CD4-positive, alpha-beta T cell treated with Interleukin-17A for 1 hour (primary cell): Measurements from ENCODE around the gene LITAF.
A peak's percentile ranks its signal among the peaks of the same experiment; 100 is the strongest.
"Not testable (repeated sequence)": the region's sequence is repeated elsewhere in the genome, so short reads cannot be mapped to it uniquely, and the experiment has no call there.

ENCODE experiments used
- DNase-seq: peaks from one replicate; pipeline ENCODE4 v3.0.0-alpha.2; 2020

LITAF gene

DNA sequence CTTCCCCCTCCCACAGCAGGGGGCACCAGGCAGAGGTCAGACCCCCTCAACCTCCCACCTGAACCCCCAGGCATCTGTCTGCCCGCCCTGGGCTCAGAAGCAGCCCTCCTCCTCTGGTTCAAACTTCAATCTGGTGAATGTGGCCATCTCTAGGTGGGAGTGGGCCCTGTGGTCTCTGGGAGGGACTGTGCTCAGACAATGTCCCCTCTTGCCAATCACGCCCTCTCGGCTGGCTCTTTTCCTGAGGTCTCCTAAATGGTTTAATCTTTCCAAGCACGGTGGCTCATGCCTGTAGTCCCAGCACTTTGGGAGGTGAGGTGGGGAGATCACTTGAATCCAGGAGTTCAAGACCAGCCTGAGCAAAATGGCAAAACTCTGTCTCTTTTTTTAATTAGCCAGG, 15.2 kb downstream of the LITAF start:
- DNase-seq = no peak

DNA sequence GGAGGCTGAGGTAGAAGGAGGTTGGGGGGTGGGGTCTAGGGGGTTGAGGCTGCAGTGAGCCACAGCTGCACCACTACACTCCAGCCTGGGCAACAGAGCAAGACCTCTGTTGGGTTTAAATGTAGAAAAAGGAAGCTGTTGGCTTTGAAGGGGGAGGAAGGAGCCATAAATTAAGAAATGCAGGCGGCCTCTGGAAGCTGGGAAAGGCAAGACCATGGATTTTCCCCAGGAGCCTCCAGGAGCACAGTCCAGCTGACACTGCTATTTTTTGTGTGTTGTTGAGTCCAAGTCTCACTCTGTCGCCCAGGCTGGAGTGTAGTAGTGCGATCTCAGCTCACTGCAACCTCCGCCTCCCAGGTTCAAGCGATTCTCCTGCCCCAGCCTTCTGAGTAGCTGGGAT, 15.9 kb downstream of the LITAF start:
- DNase-seq = no peak

GRCh38 chr16:11570258-11570657, 16.5 kb downstream of the LITAF start:
- no peak for DNase-seq

DNA sequence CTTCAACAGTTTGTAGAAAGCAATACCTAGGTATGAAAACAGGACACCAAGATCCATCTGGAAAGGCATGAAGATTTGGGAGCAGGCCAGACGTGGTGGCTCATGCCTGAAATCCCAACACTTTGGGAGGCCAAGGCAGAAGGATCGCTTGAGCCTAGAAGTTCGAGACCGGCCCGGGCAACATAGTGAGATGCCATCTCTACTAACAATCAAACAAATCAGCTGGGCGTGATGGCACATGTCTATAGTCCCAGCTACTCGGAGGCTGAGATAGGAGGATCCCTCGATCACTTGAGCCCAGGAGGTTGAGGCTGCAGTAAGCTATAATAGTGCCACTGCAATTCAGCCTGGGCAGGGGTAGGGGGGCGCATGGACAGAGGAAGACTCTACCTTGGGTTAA, 20.3 kb downstream of the LITAF start:
- no peak for DNase-seq

DNA sequence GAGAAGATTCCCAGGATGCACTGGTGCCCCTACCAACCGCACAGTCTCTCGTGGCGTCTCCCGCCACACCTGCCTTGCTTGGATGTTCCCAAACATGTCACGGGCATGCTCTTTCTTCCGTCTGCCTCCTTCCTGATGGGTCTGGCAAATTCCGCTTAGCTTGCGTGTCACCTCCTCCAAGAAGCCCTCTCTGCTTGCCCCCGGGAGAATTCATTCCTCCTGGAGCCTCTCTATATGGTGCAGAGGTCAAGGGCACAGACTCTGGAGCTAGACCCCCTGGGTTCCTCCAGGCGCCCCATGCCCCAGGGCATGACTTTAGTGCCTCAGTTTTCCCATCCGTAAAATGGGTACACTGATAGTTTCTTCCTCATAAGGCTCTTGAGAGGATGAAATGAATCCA, 21.1 kb downstream of the LITAF start:
- DNase-seq = no peak

DNA sequence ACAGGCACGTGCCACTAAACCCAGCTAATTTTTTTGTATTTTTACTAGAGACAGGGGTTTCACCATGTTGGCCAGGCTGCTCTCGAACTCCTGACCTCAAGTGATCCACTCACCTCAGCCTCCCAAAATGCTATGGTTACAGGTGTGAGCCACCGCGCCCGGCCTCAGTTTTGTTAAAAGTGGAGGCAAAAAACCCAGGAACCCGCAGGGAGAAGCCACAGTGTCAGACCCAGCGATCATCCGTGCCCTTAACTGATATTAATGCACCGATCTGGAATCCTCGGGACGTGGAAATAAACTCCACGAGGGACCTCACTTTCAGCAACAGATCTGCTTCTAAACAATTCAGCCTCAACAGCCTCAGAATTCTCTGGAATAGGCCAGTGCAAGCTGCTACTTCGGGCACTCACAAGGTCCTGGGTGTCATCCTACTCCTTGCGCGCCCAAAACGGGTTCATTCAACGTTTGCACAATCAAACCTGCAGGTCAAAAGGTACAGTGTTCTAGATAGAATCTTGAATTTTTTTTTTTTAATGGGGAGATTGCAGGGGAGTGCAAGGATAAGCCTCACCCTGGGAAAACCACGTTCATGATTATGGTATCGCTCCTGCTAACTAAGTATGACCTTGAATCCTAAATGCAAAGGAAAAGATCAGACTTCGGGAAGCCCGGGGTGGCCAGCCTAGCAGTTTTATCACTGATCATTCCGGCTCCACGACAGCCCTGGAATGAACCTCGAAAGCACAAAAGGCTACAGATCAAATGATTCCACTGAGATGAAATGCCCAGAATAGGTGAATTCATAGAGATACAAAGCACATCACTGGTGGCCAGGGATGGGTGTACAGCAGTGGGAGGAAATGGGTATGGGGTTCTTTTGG, 22.4 kb downstream of the LITAF start:
- DNase-seq = no peak

GRCh38 chr16:11563493-11564040, 23.2 kb downstream of the LITAF start:
- DNase-seq = no peak

DNA sequence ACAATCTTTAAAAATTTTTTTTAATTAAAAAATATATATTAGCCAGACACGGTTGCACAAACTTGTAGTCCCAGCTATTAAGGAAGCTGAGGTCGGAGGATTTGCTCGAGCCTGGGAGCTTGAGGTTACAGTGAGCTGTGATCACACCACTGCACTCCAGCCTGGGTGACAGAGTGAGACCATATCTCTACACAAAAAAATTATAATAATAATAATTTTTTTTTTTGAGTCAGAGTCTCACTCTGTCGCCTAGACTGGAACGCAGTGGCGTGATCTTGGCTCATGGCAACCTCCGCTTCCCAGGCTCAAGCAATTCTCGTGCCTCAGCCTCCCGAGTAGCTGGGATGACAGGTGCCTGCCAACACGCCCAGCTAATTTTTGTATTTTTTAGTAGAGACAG, 23.8 kb downstream of the LITAF start:
- DNase-seq = peak; percentile 51

GRCh38 chr16:11562411-11562810, 24.3 kb downstream of the LITAF start:
- no peak for DNase-seq

GRCh38 chr16:11561856-11562255, 24.9 kb downstream of the LITAF start:
- no peak for DNase-seq

DNA sequence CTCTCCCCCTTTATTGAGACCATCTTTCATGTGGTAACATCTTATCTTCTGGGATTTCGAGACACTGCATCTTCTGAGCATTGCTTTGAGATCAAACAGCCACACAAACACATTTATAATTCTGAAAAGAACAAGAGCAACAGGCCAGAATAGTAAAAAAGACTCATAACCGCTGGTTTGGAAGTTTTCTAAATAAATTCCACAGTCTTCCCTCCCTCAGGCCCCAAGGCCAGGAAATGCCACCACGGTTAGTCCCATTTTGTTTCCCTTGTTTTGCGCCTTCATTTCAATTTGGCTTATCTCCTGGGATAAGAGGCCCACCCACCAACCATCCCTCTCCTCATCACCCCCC, 25.3 kb downstream of the LITAF start:
- no peak for DNase-seq

- DNase-seq = peak; percentile 89
Measured at GRCh38 chr16:11560701-11561453, 25.8 kb downstream of the LITAF start.

GRCh38 chr16:11558308-11558823, 28.4 kb downstream of the LITAF start:
- not testable (repeated sequence) for DNase-seq

DNA sequence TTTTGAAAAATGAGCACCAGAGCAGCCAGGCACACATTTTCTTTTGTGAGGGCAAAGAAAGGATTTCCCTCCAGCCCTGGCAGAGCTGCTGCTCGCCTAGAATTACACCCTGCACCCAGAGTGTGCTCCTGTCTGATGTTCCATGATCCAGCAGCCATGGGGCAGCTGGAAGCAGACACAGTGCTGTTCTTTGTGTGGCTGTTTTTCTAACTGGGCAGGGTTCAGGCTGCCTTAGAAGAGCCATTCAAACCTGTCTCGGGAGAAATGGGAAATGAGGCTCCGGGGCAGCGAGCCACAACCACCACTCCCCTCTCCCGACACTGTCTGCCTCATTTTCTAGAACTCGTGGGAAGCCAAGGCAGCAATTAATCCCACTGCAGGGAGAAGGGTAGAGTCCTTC, 28.9 kb downstream of the LITAF start:
- no peak for DNase-seq

- peak; percentile 53 for DNase-seq
Measured at GRCh38 chr16:11556945-11557720, 29.6 kb downstream of the LITAF start.

- DNase-seq = no peak
Measured at GRCh38 chr16:11556214-11556819, 30.4 kb downstream of the LITAF start.

DNA sequence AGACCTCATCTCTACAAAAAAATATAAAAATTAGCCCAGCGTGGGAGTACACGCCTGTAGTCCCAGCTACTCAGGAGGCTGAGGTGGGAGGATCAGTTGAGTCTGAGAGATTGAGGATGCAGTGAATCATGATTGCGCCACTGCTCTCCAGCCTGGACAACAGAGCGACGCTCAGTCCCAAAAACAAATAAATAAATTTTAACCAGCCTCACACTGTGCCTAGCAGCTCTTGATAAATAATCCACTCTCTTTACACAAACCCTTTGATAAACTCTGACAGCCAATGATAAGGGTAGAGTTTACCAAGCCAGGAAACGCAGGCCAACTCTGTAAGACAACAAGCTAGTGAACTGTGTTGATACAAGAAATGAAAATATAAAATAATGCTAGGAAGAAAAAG, 32.7 kb downstream of the LITAF start:
- DNase-seq = no peak

GRCh38 chr16:11553371-11553770, 33.3 kb downstream of the LITAF start:
- no peak for DNase-seq

DNA sequence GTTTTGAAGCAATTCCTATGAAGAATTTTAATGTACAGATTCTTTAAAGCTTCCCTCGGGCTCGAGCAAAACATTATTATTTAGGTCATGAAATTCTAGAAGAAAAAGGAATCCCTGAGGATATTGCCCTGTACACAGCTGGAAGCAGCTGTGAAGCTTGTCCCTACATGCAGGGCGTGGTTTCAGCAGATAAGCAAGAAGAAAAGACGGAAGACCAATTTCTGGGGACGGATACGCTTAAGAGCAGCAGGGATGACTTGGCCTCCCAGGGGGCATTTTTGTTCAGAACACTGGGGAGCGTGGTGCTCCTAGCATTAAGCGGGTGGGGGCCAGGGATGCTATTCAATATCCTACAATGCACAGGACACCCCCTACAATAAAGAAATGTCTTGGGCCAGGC, 34.3 kb downstream of the LITAF start:
- DNase-seq = no peak

DNA sequence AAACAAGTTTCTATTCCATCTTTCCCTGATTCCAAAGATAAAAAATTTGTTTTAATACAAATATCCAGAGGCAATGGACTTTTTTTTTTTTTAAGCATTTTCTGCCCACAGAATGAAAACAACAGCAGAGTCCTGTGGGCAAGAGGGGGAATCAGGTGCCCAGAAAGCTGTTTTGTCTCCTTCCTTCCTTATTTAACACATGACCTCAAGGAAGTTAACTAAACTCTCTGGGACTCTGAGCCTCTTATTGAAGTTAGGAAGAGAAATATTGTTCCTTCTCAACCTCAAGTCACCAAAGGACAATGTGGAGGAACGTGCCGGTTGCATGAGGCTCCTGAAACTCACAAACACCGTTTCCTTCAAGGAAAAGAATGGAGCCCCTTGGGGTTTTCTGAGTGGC, 34.9 kb downstream of the LITAF start:
- DNase-seq = no peak

GRCh38 chr16:11550791-11551498, 35.8 kb downstream of the LITAF start:
- no peak for DNase-seq
